ENCODE results near the gene ANKRD23.

Gene ANKRD23

DNA sequence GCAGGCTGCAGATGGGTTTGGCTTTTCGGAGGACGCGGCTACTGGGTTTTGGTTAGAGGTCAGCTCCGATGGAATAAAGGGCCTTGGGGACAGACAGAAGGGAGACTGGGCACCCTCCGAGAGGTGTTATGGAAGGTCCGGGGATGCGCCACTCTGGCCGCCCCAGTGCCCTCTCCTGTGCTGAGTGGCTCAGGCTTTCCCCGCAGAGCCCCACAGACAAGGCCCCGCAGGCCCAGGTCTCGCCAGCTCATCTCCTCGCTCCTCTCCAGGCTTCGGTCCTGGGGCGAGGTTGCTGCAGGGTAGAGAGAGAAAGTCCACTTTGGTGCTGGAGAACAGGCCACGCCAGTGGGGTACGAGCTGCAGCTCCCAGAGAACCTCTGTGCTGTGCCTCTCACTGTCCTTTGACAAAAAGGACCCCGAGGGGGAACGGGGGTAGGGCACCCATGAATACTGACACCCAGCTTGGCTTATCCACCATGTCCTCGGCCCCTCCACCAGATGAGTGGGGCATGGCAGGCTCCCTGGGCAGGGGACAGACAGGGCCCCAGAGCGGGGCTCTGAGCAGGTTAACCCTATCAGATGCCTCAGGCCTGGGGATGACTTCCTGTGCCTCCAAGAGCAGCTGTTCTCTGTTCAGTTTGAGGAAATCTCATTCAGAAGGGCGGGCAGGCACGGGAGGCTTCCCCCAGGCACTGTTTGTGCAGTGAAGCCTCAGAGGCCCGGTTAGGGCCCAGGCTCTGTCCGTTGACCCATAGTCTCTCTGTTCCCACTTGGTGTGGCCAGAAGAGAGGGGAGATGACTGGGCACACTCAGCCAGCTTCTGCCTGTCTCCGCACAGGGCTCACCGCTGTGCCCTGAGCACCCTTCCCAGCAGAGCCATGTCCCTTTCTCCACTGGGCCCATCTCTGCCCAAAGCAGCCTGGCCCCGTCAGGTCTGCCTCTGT is 43.5 kb downstream of the ANKRD23 start:
- Histone ChIP-seq H3K9ac (ENCODE audit: low read length) (no peak overlapping the region), H3K4me2 (ENCODE audit: low read length) (peak overlapping the region; percentile 66), H3K4me1 (ENCODE audit: low read length) (peaks cover 7% of the 10 kb centered on the region; the same call in 1 of the 2 replicates), H3K4me3 (ENCODE audit: low read length) (peak overlapping the region; percentile 54), H3K79me2 (ENCODE audit: low read length) (no peaks in the 10 kb centered on the region), H3K27ac (ENCODE audit: low read length) (no peak overlapping the region), H3K27me3 (ENCODE audit: low read depth, low read length) (no peaks in the 10 kb centered on the region), H4K20me1 (ENCODE audit: insufficient read depth, low read length) (no peaks in the 10 kb centered on the region), H3K36me3 (replicated peaks; ENCODE audit: low read depth, low read length) (peaks cover 4% of the 10 kb centered on the region), H3K9me3 (ENCODE audit: insufficient read depth, low read length) (no peaks in the 10 kb centered on the region), H2AFZ (ENCODE audit: low read depth, low read length) (no peak overlapping the region; the same call in 1 of the 2 replicates)
- TF ChIP-seq, protein P1, sequence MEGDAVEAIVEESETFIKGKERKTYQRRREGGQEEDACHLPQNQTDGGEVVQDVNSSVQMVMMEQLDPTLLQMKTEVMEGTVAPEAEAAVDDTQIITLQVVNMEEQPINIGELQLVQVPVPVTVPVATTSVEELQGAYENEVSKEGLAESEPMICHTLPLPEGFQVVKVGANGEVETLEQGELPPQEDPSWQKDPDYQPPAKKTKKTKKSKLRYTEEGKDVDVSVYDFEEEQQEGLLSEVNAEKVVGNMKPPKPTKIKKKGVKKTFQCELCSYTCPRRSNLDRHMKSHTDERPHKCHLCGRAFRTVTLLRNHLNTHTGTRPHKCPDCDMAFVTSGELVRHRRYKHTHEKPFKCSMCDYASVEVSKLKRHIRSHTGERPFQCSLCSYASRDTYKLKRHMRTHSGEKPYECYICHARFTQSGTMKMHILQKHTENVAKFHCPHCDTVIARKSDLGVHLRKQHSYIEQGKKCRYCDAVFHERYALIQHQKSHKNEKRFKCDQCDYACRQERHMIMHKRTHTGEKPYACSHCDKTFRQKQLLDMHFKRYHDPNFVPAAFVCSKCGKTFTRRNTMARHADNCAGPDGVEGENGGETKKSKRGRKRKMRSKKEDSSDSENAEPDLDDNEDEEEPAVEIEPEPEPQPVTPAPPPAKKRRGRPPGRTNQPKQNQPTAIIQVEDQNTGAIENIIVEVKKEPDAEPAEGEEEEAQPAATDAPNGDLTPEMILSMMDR (IDR thresholded peaks at IDR 0.05; ENCODE audit: low read depth, low read length), result no peak

DNA sequence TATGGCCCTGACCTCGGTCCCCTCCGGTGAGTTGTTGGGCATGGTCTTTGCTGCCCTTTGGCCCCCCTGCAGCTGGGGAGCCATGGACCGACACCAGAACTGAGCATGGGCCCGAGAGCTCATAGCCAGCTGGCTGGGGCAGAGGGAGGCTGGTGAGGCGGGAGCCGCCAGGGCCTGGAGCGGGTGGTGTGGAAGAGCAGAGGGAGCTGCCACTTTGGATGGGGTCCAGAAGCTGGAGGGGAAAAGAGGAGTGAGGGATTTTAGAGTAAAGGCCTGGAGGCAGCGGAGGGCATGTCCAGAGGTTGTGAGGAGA is 44.2 kb downstream of the ANKRD23 start:
- peaks cover 4% of the 10 kb centered on the region for H3K36me3 ChIP-seq (replicated peaks; ENCODE audit: low read depth, low read length)
- no peak overlapping the region for H3K9ac ChIP-seq (ENCODE audit: low read length)
- H3K4me1 ChIP-seq (ENCODE audit: low read length), result peaks cover 7% of the 10 kb centered on the region; the same call in 1 of the 2 replicates
- H3K27me3 ChIP-seq (ENCODE audit: low read depth, low read length), result no peaks in the 10 kb centered on the region
- H3K4me3 ChIP-seq (ENCODE audit: low read length), result no peak overlapping the region
- H2AFZ ChIP-seq (ENCODE audit: low read depth, low read length), result no peak overlapping the region
- H4K20me1 ChIP-seq (ENCODE audit: insufficient read depth, low read length), result no peaks in the 10 kb centered on the region
- no peaks in the 10 kb centered on the region for H3K9me3 ChIP-seq (ENCODE audit: insufficient read depth, low read length)
- no peak overlapping the region for H3K27ac ChIP-seq (ENCODE audit: low read length)
- no peak overlapping the region for H3K4me2 ChIP-seq (ENCODE audit: low read length)
- no peaks in the 10 kb centered on the region for H3K79me2 ChIP-seq (ENCODE audit: low read length)
- no peak for TF ChIP-seq EZH2phosphoT487 (IDR thresholded peaks at IDR 0.05; ENCODE audit: low read depth)
- TF ChIP-seq, protein P1 (IDR thresholded peaks at IDR 0.05; ENCODE audit: low read depth, low read length), result no peak

DNA sequence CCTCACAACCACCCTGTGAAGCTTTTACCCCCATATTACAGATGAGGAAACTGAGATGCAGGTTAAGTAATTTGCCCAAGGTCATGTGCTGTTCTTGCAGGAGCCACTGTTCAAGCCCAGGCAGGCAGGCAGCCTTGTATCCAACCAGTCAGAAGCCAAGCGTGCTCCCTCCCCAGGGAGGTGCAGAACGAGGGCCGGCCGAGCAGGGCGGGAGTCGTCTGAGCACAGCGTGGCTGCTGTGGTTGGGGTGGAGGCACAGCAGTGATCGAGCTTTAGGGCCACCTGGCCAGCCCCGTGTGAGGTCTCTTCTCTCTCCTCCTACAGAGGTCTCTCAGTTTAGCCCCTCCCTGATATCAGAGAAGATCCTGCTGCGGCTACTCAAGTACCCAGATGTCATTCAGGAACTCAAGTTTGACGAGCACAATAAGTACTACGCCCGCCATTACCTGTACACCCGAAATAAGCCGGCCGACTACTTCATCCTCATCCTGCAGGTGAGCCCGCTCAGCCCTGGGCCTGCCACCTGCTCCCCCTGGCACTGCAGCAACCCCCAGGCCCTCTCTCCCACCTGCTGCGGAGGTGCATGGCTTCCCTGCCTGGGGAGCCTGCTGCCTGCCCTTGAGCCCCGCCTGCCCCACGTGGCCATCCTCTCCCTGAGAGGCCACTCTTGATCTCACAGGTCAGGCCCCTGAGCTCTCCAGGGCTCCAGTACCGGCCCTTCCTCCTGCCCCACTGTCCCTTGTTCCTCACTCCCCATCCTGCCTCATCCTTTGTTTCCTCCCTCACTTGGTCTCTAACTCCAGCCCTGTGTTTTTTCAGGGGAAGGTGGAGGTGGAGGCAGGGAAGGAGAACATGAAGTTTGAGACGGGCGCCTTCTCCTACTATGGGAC is 44.8 kb downstream of the ANKRD23 start:
- peaks cover 4% of the 10 kb centered on the region for H3K36me3 ChIP-seq (replicated peaks; ENCODE audit: low read depth, low read length)
- TF ChIP-seq, protein P1 (IDR thresholded peaks at IDR 0.05; ENCODE audit: low read depth, low read length), result no peak
- no peak for TF ChIP-seq EZH2phosphoT487 (IDR thresholded peaks at IDR 0.05; ENCODE audit: low read depth)

More for the DNA sequence above, 44.8 kb downstream of the ANKRD23 start:
- Histone ChIP-seq H3K79me2 (ENCODE audit: low read length) (no peaks in the 10 kb centered on the region), H2AFZ (ENCODE audit: low read depth, low read length) (no peak overlapping the region), H3K27me3 (ENCODE audit: low read depth, low read length) (no peaks in the 10 kb centered on the region), H3K4me3 (ENCODE audit: low read length) (no peak overlapping the region), H3K4me2 (ENCODE audit: low read length) (no peak overlapping the region), H3K9ac (ENCODE audit: low read length) (no peak overlapping the region), H3K27ac (ENCODE audit: low read length) (no peak overlapping the region), H4K20me1 (ENCODE audit: insufficient read depth, low read length) (no peaks in the 10 kb centered on the region), H3K9me3 (ENCODE audit: insufficient read depth, low read length) (no peaks in the 10 kb centered on the region), H3K4me1 (ENCODE audit: low read length) (peaks cover 7% of the 10 kb centered on the region; the same call in 1 of the 2 replicates)
